Neural cell (in vitro differentiated cells): ENCODE results near the gene PRPF4.

ENCODE experiments used
- EP300 ChIP-seq: fragments of 450-650 bp; conservative IDR thresholded peaks from 2 replicates; pipeline ENCODE4 v1.6.1; 2014; ENCODE audit warnings: antibody characterized with exemption, mild to moderate bottlenecking, moderate library complexity; ENCODE audit not compliant: poor library complexity, severe bottlenecking
- EZH2 ChIP-seq: fragments of 200-600, 300-800 bp; shearing (Covaris generic), sonication (generic); IDR thresholded peaks from 2 replicates; pipeline ENCODE4 v1.6.1; 2014; ENCODE audit warnings: antibody characterized with exemption, low read length, borderline replicate concordance, mild to moderate bottlenecking; ENCODE audit not compliant: insufficient read depth, poor library complexity, severe bottlenecking
- MXI1 ChIP-seq: fragments of 450-650 bp; conservative IDR thresholded peaks from 2 replicates; pipeline ENCODE4 v1.6.1; 2014; ENCODE audit warnings: antibody characterized with exemption, mild to moderate bottlenecking; ENCODE audit not compliant: poor library complexity, severe bottlenecking
- POLR2AphosphoS5 ChIP-seq: IDR thresholded peaks from 2 replicates; pipeline ENCODE4 v1.6.1; 2012
- RAD21 ChIP-seq: fragments of 450-650 bp; conservative IDR thresholded peaks from 2 replicates; pipeline ENCODE4 v1.6.1; 2014; ENCODE audit warnings: antibody characterized with exemption, mild to moderate bottlenecking, moderate library complexity
- SMC3 ChIP-seq: fragments of 450-650 bp; conservative IDR thresholded peaks from 2 replicates; pipeline ENCODE4 v1.6.1; 2014; ENCODE audit warnings: antibody characterized with exemption, mild to moderate bottlenecking, moderate library complexity; ENCODE audit not compliant: poor library complexity
- TAF1 ChIP-seq: IDR thresholded peaks from 2 replicates; pipeline ENCODE4 v1.6.1; 2012; ENCODE audit warnings: low read depth
- TF ChIP-seq, protein P1 (sequence below): fragments of 450-650 bp; IDR thresholded peaks from 2 replicates; pipeline ENCODE4 v1.5.1; 2014; ENCODE audit warnings: antibody characterized with exemption, mild to moderate bottlenecking, moderate library complexity; ENCODE audit not compliant: poor library complexity, severe bottlenecking

DNA sequence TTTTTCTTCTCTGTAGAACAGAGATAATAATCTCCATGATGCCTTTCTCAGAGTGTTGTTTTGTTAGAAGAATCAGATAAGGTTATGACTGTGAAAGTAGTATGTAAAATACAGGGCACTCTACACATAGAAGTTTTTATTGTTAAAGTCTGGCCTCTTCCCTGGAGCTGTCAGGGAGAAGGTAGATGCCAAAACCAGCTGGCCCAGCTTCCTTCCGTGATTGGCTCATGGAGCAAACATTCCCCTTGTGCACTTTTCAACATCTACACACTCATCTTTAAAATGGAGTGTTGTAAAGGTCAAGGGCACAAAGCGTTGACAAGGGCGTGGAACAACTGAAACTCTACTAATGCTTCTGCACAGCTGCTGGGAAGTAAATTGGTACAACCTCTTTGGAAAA is 35.1 kb downstream of the PRPF4 start:
- TF ChIP-seq, protein P1, sequence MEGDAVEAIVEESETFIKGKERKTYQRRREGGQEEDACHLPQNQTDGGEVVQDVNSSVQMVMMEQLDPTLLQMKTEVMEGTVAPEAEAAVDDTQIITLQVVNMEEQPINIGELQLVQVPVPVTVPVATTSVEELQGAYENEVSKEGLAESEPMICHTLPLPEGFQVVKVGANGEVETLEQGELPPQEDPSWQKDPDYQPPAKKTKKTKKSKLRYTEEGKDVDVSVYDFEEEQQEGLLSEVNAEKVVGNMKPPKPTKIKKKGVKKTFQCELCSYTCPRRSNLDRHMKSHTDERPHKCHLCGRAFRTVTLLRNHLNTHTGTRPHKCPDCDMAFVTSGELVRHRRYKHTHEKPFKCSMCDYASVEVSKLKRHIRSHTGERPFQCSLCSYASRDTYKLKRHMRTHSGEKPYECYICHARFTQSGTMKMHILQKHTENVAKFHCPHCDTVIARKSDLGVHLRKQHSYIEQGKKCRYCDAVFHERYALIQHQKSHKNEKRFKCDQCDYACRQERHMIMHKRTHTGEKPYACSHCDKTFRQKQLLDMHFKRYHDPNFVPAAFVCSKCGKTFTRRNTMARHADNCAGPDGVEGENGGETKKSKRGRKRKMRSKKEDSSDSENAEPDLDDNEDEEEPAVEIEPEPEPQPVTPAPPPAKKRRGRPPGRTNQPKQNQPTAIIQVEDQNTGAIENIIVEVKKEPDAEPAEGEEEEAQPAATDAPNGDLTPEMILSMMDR, result no peak
- no peak for TF ChIP-seq RAD21
- TF ChIP-seq EZH2, result no peak
- no peak for TF ChIP-seq TAF1
- no peak for TF ChIP-seq SMC3
- no peak for TF ChIP-seq MXI1
- TF ChIP-seq POLR2AphosphoS5, result no peak
- no peak for TF ChIP-seq EP300
